GM18520 (cell line): Measurements from ENCODE around the gene ATP10B.
A peak's percentile ranks its signal among the peaks of the same experiment; 100 is the strongest.
"Not testable (repeated sequence)": the region's sequence is repeated elsewhere in the genome, so short reads cannot be mapped to it uniquely, and the experiment has no call there.

Experiments
- ATAC-seq: cut with Tn5 transposase; IDR thresholded peaks from one replicate; pipeline ENCODE4 v1.9.1; 2021; ENCODE audit not compliant: unreplicated experiment

ATP10B gene

DNA sequence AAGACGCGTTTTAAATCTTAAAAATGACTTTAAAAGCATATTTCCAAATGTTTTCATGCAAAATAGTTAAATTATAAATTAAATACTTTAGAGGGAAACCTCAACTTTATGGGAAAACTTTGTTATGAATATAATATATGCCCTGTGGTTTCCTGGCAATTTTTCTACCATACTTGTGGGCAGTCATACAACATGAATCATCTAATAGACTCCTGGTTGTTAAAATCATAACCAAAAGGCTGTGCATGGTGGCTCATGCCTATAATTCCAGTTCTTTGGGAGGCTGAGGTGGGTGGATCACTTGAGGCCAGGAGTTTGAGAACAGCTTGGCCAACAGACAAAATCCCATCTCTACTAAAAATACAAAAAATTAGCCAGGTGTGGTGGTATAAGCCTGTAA, 18.2 kb downstream of the ATP10B start:
- no peak for ATAC-seq

DNA sequence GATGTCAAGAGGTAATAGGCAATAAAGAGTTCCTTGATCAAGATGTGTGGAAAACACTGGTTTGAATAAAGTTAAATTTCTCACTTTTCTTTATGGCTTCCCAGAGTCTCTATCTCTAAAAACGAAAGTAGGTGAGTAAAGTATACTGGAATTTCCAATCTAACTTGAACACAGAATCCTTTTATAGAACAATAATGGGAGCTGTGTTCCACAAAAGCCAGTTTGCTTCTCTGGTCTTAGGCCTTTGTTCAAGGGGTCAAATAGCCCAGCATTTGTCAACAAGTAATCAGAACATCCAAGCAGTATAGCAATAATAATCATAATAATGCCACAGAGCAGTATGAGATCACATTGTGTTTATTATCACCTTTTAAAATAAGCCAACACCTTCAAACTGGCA, 20.2 kb downstream of the ATP10B start:
- ATAC-seq = no peak

DNA sequence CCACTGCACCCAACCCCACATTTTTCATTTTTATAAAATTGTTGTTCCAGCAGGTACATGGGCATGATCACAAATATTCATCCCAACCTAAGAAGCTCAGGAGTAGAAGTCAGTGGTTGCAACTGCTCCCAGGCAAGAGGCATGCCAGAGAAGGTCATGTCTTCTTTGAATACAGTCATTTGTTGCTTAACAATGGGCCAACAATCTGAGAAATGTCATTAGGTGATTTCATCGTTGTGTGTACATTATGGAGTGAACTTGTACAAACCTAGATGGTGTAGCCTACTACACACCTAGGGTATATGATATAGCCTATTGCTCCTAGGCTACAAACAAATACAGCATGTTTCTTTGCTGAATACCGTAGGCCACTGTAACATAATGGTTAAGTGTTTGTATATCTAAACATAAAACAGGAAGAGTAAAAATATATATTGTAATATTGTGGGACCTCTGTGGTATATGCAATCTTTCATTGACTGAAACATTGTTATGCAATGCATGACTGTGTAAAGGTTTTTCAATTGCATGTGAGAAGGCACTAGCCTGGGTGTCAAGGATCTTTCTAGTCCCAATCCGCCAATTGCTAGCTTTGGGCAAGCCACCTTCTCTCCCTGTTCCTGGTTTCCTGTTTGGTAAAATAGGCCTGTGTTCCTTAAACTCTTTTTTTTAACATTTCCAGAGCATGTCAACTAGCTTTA, 27.6 kb downstream of the ATP10B start:
- no peak for ATAC-seq

DNA sequence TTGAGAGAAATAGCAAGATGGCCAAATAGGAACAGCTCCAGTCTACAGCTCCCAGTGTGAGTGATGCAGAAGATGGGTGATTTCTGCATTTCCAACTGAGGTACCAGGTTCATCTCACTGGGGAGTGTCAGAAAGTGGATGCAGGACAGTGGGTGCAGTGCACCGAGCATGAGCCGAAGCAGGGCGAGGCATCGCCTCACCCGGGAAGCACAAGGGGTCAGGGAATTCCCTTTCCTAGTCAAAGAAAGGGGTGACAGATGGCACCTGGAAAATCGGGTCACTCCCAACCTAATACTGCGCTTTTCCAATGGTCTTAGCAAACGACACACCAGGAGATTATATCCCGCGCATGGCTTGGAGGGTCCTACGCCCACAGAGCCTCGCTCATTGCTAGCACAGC, 39.0 kb downstream of the ATP10B start:
- ATAC-seq = not testable (repeated sequence)

DNA sequence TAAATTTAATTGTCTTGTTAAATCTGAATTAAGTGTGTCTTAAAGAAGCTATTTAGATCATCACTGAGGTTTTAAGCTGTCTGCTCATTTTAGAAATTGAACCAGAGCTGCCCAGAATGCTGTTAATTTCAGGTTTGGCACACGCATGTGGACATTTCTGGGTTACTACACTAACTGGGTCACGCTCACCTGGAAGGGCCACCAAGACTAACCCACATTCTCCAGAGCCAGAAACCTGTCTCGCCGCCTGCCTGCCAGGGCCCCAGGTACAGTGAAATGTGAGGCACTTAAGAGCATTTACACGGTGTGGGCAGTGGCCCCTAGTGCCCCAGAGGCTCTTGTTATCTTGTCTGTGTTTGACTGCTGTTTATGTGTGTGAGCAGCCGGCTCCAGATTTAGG, 46.6 kb downstream of the ATP10B start:
- ATAC-seq = no peak

DNA sequence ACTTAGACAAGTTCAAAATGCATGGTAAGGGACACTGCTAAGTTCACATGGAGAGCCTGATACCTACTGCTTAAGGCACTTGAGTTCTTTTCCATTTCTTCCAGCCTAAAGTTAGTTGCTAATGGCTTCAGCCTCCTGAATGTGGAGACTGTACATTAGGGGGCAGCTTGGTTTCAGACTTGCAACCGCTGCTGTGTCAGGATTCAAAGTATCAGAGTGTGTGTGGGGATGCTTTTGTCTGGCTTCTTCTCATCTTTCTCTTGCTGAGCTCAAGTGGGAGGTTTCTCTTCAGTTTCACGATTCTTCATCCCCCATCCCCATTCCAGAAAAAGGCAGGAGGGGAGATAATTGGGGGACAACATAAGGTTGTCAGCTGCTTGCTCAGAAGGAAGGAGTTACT, 49.4 kb downstream of the ATP10B start:
- no peak for ATAC-seq

DNA sequence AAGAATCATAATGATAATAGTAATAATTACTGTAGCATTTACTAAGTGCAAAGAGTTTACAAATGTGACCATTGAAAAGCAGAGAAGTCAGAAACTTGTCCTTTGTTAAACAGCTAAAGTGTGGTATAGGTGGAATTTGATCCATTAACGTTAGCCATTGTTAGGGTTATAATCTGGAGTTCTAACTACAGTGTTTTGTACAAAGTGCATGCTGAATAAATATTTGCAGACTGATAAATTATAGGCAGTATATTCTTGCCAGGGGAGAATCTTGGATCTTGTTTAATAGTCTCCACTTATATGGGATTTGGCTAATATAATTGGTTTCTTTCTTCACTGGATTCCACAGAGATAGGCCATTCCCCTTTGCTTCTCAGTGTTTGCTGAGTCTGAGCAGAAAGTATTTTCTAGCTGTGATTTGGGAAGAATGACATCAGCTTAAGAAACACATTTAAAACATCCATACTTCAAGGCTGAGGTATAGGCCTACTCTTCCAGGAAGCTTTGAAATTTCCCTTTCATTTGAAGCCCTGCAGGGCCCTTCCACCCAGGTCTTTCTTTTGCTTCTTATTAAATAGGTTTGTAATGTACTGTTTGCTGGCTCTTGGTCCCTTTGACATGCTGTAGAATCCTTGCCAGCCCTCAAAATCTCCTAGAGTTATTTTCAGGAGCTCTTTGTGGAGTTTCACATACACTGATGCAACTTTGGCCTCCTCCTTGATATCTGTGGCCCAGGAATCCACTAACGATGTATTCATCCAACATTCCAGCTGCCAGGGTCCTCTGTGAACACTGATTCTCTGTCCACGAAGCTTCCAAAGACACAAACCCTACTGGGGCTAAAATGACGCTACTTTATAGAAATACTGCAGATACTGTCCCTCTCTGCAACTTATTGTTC, 51.4 kb downstream of the ATP10B start:
- ATAC-seq = no peak

DNA sequence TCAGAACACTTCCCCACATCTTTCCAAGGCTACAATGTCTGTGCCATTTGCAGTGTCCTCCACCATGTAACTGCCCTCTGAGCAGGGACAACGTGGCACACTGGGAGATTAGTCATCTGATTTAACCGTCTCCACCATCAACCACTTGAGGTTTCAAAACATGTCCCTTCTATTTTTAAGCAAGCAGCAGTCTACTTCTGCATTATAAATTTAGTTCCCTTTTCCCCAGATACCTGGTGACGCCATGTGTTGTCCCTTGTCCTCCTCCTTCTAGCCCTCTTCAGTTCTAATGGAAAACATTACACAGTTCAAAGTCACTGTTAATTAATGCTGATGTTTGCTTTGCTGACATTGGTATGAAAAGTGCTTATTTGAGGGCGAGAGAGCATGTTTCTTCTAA, 52.8 kb downstream of the ATP10B start:
- peak; percentile 67 for ATAC-seq

DNA sequence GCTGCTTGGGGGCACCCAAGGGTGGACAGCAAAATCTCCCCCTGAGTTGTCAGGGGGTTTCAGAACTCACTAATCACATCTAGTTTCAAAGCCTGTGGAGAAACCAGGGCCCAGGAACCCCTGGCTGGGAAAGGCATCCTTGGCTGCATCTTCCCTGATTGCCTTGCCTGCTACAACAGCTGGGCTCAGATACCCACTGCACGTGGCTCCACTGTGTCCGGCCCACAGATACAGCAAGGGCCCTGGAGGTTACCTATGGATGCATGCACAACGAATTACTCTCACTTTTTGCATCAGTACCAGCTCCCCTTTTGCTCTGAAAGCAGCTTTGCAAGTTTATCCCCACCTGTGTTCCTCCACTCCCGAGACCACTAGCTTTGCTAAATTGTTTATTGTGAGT, 55.0 kb downstream of the ATP10B start:
- no peak for ATAC-seq

DNA sequence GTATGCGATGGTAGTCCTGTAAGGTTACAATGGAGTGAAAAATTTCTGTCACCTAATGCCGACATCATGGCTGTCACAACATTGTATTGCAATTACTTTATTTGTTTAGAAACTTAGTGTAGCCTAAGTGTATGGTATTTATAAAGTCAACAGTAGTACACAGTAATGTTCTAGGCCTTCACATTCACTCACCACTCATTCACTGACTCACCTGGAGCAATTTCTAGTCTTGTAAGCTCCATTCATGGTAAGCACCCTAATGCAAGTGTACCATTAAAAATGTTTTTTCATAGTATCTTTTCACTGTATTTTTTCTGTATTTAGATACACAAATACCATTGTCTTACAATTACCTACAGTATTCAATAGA, 58.5 kb downstream of the ATP10B start:
- ATAC-seq = no peak

DNA sequence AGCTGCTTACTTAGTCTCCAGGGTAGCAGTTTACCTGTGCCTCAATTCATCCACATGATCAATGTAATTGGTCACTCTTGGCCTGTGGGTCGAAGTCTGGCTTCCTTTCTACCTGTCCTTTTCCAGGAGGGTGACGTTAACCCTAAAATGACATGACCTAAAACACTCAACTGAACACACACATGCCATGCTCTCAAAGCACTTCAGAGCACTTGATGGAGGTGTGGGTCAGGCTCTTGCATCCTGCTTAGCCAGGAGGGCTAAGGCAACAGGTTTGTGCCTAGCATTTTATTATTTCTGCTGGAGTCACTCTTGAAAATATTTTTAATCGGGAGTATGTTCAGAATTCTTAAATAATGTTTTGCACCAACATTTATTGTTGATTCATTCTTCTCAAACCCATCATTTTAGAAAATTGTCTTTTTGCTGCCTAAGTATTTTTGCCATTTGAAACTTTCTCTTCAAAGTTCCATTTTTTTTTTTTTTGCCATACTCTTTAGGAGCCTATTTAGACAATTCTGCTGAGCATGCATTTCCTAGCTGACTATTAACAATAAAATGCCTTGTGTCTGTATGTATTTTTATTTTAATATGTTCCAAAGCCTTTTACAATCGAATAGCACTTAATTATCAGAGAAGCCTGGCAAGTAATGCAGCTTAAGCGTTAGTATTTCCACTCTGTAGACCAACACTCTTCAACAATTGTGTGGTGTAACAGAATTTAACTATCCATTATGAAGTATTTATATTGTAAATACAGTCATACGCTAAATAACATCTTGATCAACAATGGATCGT, 59.1 kb downstream of the ATP10B start:
- ATAC-seq = no peak

DNA sequence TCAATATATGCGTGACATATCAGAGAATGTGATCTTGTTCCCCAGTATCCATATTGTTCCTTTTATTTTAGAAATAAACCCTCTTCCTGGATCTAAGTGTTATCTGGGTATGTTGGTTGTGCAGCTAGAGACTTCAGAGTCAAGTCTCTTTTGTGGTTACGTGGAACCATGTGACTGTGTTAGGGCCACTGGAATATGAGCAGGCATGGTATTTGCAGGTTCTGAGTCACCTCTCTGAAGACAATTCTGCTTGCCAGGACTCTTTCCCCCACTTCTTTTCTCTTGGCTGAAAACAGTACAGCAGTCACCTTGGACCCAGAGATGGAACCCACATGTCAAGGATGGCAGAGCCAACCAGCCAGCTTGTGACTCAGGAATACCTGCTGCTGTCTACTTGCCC, 59.7 kb downstream of the ATP10B start:
- no peak for ATAC-seq

DNA sequence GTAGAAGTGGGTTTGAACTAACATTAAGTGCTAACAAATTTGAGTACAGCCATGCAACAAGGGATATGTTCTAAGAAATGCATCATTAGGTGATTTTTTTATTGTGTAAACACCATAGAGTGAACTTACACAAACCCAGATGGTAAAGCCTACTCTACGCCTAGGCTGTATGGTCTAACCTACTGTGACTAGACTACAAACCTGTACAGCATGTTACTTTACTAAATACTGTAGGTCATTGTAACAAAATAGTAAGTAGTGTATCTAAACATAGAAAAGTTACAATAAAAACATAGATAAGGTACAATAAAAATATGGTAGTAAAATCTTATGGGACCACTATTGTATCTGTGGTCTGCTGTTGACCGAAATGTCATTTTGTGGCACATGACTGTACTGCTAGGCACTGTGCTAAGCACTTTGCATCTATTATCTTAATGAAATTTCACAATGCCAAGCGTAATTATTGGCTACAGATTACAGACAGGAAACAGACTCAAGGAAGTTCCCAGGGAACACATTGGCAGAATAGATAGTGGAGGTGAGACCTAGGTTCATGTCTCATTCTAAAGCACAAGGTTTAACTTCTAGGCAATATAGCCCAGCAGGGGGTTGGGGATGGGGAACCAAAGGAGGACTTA, 62.7 kb downstream of the ATP10B start:
- no peak for ATAC-seq

DNA sequence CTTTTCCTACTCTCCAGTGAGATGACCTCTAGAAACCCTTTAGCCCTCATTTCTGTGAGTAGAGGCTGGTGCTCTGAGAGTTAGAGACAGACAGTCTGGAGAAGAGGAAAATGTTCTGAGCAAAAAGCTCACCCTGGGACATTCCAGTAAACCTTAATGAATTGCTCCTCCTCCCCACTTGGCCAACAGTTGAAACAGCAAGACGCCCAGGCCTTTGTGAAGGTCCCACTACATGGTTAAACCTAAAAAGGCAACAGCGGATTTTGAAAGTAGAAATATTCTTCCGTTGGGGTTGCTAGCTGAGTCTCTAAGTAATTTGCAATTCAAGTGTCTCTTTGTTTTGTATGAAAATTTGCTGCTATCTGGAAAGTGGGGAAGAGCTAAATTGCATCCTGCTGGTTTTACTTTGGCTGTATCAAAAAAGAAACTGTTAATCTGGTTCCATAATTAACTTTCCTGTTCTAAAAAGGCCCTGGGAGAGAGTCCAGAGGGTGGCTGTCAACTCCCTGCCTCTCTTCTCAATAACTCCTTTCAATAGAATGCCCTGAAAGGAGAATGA, 63.8 kb downstream of the ATP10B start:
- no peak for ATAC-seq

DNA sequence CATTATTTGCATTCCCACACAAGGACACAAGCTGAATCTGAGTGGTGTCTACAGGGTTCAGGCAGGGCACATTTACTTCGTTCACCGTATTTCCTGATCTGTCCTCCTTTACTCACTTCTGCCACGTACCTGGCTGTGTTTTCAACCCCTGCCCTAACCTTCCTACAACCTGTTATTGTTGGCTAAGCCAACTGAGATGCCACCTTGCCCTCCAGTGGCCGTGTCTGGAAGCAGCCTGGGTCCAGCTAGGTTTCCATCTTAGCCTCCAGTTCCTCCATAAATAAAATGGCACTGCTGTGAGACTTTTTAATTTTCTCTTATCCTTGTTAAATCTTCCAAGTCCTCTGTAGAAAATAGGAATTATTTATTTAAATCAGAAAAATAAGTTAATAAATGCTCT, 64.8 kb downstream of the ATP10B start:
- ATAC-seq = peak; percentile 48

DNA sequence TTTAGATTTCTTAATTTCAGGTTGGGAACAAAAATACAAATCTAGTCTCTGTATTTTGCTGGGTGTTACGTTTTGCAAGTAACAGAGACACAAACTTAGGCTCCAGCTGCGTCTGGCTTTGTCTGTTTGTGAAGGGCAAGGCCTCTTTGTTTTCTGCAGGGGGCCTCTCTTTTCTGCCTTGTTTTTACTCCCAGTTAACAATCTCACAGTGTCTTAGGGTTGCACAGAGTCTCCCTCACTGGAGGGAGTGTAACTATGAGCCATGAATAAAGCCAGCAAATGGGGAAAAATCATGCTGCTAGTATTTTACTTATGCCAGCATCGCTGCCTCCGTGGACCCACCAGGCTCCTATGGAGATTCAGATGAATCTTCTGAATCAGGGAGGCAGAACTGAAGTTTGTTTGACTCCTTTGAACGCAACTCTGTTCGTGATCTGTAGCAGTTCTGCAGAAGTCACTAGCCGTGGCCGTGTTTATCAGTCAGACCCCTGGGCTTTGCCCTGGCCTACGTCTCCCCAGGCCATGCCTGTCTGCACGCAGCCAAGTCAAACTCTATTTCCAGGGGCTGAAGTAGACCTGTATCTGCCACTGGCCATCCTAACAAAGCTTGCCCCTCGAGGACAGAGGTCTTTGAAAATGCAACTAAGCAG, 77.2 kb downstream of the ATP10B start:
- no peak for ATAC-seq

DNA sequence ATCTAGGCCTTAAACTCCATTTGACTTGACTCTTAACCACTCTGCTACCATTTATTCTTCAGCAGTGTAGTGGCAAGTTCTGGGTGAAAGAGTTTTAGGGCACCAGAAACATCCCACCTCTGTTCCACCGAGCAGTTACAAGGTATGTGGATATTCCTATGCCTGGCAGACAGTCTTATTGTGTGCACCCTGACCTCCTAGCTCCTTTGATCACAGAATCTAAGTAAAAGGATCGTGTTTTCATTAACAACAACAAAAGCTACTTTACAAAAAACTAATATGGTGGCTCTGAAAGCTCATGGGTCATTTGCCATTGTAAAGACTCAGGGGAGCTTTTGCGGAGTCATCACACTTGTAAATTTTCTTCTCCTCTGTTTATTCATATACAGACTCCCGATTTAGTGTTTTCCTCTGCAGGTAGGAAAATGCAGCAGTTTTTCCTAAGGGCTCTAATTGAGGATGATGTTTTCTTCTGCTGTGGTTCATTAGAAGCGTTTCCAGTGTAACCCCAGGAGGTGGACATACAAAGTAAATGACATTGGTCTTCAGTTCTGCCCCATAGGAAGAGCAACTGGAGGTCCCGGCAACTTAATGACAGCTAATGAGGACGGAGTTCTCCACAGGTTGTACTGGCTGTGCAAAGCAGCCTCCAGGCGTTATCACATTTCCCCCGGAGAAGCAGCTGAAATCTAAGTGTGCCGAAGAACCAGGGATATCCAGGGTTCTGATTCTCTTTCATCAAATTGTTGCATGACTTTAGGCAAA, 78.2 kb downstream of the ATP10B start:
- ATAC-seq = no peak

DNA sequence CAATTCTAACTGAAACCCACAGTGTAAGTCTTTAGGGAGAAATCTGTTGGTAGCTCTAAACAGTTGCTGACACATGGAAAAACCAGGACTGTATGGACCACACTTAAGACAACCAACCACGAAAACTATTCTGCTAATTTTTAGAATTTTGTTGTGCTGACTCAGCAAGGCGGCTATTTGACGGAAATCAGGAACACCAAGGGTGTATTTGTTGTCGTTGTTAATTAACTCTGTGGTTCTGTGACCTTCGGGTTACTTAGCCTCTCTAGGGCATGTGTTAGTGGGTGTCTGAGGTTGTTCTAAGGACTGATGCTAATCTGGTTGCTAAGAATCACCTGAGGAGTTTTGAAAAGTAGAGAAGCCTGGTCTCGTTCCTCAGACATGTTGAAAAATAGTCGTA, 79.2 kb downstream of the ATP10B start:
- no peak for ATAC-seq

DNA sequence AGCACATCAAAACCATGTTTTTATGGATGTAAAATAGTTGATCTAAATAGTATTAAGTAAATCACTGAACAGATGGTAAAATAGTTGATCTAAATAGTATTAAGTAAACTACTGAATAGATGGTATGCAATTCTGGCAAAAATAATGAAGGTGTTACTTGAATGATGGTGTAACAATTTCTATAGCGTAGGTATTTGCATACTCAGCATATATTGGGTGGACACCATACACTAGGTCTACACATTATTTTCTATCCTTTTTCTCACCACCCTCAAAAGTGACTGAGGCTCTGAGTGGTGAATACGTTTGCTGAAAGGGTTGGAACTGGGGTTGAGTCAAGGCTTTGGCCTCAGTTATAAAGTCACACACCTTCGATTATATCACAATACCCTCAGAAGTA, 81.3 kb downstream of the ATP10B start:
- ATAC-seq = no peak

DNA sequence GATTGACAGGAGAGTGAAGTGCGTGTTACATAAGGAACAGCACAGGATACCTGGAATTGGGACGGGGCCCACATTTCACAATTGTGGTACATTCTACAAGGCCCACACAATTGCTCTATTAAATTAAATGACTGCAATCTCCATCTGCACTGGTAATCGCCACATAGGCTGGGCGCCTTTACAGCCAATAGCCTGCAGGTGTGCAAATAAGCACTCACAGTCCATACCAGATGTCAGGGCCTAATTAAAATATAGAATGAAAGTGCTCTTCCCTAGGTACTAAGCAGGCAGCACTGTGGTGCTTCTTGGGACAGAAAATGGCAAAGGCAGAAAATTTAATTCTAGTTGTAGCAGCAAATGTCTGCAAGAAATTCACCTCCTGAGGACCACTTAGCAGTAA, 82.7 kb downstream of the ATP10B start:
- no peak for ATAC-seq
